HepG2 (cell line): Measurements from ENCODE around the gene GNG2. TPM values are rescaled to one million over a fixed set of nuclear protein-coding genes. Genes with fewer than 3 reads are reported as not detected.

Experiments
- ATAC-seq: fragments of 200-7000 bp; cut with Tn5 transposase; 3 replicates; pipeline ENCODE4 v1.9.1; 2020; ENCODE audit warnings: mild to moderate bottlenecking, moderate library complexity
- BruUV-seq: library from RNA; stranded (reverse); fragments of 400-500 nt; replicated peaks from 2 replicates; lab custom pipeline; 2021; lab: Mats Ljungman, UMichigan
- CTCF ChIA-PET: fragments of 300-600 bp; formaldehyde crosslinking; extraction: SDS; loops from one replicate; lab custom pipeline; 2021; ENCODE audit warnings: low total read pairs, inconsistent platforms, low intra/inter-chr PET ratio; lab: Yijun Ruan, JAX
- POLR2A ChIA-PET: fragments of 350-600 bp; sonication (Branson Sonifier 250); formaldehyde crosslinking; loops from one replicate; lab custom pipeline; 2020; ENCODE audit warnings: antibody characterized with exemption, inconsistent platforms; lab: Yijun Ruan, JAX
- DNase-seq: peaks from one replicate; pipeline ENCODE4 v3.0.0-alpha.2; 2015; ENCODE audit warnings: low spot score
- FAIRE-seq: peaks from 3 replicates; lab custom pipeline; 2011; peaks lifted over from hg19 to GRCh38; lab: Jason Lieb, UNC
- H2AFZ ChIP-seq: one replicate; pipeline ENCODE4 v1.6.1; 2011; ENCODE audit warnings: low read length, inconsistent platforms
- H3K27ac ChIP-seq: fragments of 300-600 bp; 3 replicates; pipeline ENCODE4 v1.8.0; 2011; ENCODE audit warnings: mixed run types, mild to moderate bottlenecking, mixed read lengths, low read length, inconsistent platforms; ENCODE audit not compliant: insufficient read depth; ENCODE audit errors: extremely low read length
- H3K27me3 ChIP-seq, 2 experiments: fragments of 200-600 bp in 1 of 2; 2 replicates in 1 of 2; 3 replicates in 1 of 2; pipeline versions ENCODE4 v1.6.0 to v1.8.0; 2011; ENCODE audit warnings: low read length in 2 of 2, mild to moderate bottlenecking in 2 of 2, moderate library complexity in 2 of 2, inconsistent platforms in 1 of 2; ENCODE audit not compliant: insufficient read depth in 2 of 2, control insufficient read depth in 1 of 2
- H3K36me3 ChIP-seq, 2 experiments: fragments of 200-600 bp in 1 of 2; replicated peaks in 1 of 2; 2 replicates in 1 of 2; 3 replicates in 1 of 2; pipeline versions ENCODE4 v1.5.1 to v1.8.0; 2011; ENCODE audit warnings: low read length in 2 of 2, inconsistent platforms in 1 of 2; ENCODE audit not compliant: insufficient read depth in 2 of 2, control insufficient read depth in 1 of 2
- H3K4me1 ChIP-seq: 2 replicates; pipeline ENCODE4 v1.5.1; 2012; ENCODE audit warnings: low read length, inconsistent platforms; ENCODE audit not compliant: insufficient read depth
- H3K4me2 ChIP-seq: 2 replicates; pipeline ENCODE4 v1.6.0; 2011; ENCODE audit warnings: low read depth, low read length, inconsistent platforms
- H3K4me3 ChIP-seq, 3 experiments: fragments of 200-600 bp in 1 of 3; sonication (generic), shearing (Covaris generic) in 1 of 3; replicated peaks in 1 of 3; 2 replicates each; pipeline ENCODE4 v1.5.1; 2011 to 2016; ENCODE audit warnings: low read length in 3 of 3, inconsistent platforms in 2 of 3, low read depth in 2 of 3, mild to moderate bottlenecking in 2 of 3, control low read depth in 1 of 3, mixed read lengths in 1 of 3; ENCODE audit not compliant: insufficient read depth in 1 of 3
- H3K79me2 ChIP-seq: one replicate; pipeline ENCODE4 v1.6.1; 2011; ENCODE audit warnings: low read length, inconsistent platforms; ENCODE audit not compliant: insufficient read depth
- H3K9ac ChIP-seq: 2 replicates; pipeline ENCODE4 v1.6.0; 2011; ENCODE audit warnings: mild to moderate bottlenecking, low read depth, low read length, inconsistent platforms; ENCODE audit not compliant: insufficient read depth
- H3K9me3 ChIP-seq: 2 replicates; pipeline ENCODE4 v1.5.1; 2012; ENCODE audit warnings: mild to moderate bottlenecking, low read length
- H4K20me1 ChIP-seq: 2 replicates; pipeline ENCODE4 v1.6.0; 2011; ENCODE audit warnings: inconsistent platforms, mild to moderate bottlenecking, low read length, moderate library complexity; ENCODE audit not compliant: insufficient read depth
- RBM39 ChIP-seq: fragments of 200-400 bp; formaldehyde crosslinking; IDR thresholded peaks from one replicate; pipeline ENCODE4 v1.6.1; 2018; ENCODE audit warnings: antibody characterized with exemption, mild to moderate bottlenecking, low read depth, low read length; ENCODE audit not compliant: poor library complexity, severe bottlenecking
- TRIM24 ChIP-seq: sonication (generic); formaldehyde crosslinking; IDR thresholded peaks from 2 replicates; pipeline ENCODE4 v1.8.0; 2022; ENCODE audit warnings: mild to moderate bottlenecking, missing genetic modification reagents
- XRCC5 ChIP-seq: fragments of 200-400 bp; formaldehyde crosslinking; optimal IDR thresholded peaks from 2 replicates; pipeline ENCODE3; 2017; ENCODE audit warnings: mild to moderate bottlenecking, low read length
- ZFP1 ChIP-seq: IDR thresholded peaks from 2 replicates; pipeline ENCODE4 v1.6.1; 2016
- ZNF629 ChIP-seq: sonication (generic); formaldehyde crosslinking; conservative IDR thresholded peaks from 2 replicates; pipeline ENCODE4 v1.5.0; 2020; ENCODE audit warnings: missing genetic modification reagents
- WGBS: methylation state at CpG from one replicate; pipeline ENCODE4 v1.1.6; 2017; ENCODE audit warnings: low lambda C conversion rate; 5-methylcytosine and 5-hydroxymethylcytosine counted together
- in situ Hi-C: cut with HindIII; loops from 2 replicates; pipeline ENCODE4 v1.10.0; 2017; ENCODE audit warnings: low pct_unique_long_range_greater_than_20kb; ENCODE audit not compliant: extremely low pct_ligation_motif_present
- intact Hi-C: fragments of 100-400 bp; cut with micrococcal nuclease; formaldehyde crosslinking; loops from one replicate; pipeline ENCODE4 v1.10.0; 2022; ENCODE audit not compliant: unreplicated experiment
- polyA plus RNA-seq, 8 experiments: library from polyadenylated mRNA; depleted of rRNA in 3 of 8; stranded (reverse) in 7 of 8; unstranded in 1 of 8; fragments of >200 nt; fragmentation: Illumina TruSeq in 4 of 8; extraction: Trizol in 4 of 8; gene quantifications; 2 replicates each; pipeline versions ENCODE4 v1.2.1 to v1.2.3, GENCODE V29; 2011 to 2016; ENCODE audit warnings: low read depth in 4 of 8, missing spikeins in 1 of 8, mixed read lengths in 1 of 8; ENCODE audit not compliant: insufficient read depth in 1 of 8
- total RNA-seq, 5 experiments: library from RNA; depleted of rRNA; stranded (reverse); fragments of >200 nt; fragmentation: Illumina TruSeq; extraction: Trizol; gene quantifications; 2 replicates each; pipeline ENCODE4 v1.2.3, GENCODE V29; 2016; ENCODE audit warnings: low read depth in 1 of 5
- TF ChIP-seq, protein P1 (sequence below): sonication (generic); formaldehyde crosslinking; IDR thresholded peaks from 2 replicates; pipeline ENCODE4 v1.8.1; 2023; ENCODE audit warnings: mild to moderate bottlenecking, missing genetic modification reagents

Gene GNG2
- total and polyA plus RNA-seq, 2 of the 13 experiments (the other 11 are each of a cell fraction or from before 2014, with no cell fraction given), result not detected

- Histone ChIP-seq H4K20me1 (no peaks in the 10 kb centered on the region), H3K4me3 (peak overlapping the region; percentile 71 to 99 (median 95)), H2AFZ (no peak overlapping the region), H3K9ac (peak overlapping the region; percentile 93), H3K27me3 (no peaks in the 10 kb centered on the region; a peak in 1 of 5 replicates), H3K4me1 (peaks cover 27% of the 10 kb centered on the region), H3K27ac (peak overlapping the region; percentile 85), H3K9me3 (no peaks in the 10 kb centered on the region), H3K79me2 (peaks cover 25% of the 10 kb centered on the region), H3K4me2 (peak overlapping the region; percentile 83), H3K36me3 (peaks cover 0 to 29% of the 10 kb centered on the region in 2 experiments; a peak in 4 of 5 replicates)
- 54% methylated on average over 3 of the region's 3 CpGs for WGBS
- BruUV-seq, result no TSS peak
- DNase-seq (no peak), FAIRE-seq (no peak), ATAC-seq (no peak)
- ChIA-PET POLR2A (no interaction called here), CTCF (no interaction called here)
- intact Hi-C loops, result no loop called here
- in situ Hi-C loops, result no loop called here
- TF ChIP-seq ZNF629 (CRISPR knock-in tag), result peak; percentile 89
- no peak for TF ChIP-seq XRCC5
- TF ChIP-seq RBM39, result no peak
- TF ChIP-seq, all 625 proteins: peak for 1
Observed at GRCh38 chr14:51990488-51990887, 130.1 kb downstream of the GNG2 start.

DNA sequence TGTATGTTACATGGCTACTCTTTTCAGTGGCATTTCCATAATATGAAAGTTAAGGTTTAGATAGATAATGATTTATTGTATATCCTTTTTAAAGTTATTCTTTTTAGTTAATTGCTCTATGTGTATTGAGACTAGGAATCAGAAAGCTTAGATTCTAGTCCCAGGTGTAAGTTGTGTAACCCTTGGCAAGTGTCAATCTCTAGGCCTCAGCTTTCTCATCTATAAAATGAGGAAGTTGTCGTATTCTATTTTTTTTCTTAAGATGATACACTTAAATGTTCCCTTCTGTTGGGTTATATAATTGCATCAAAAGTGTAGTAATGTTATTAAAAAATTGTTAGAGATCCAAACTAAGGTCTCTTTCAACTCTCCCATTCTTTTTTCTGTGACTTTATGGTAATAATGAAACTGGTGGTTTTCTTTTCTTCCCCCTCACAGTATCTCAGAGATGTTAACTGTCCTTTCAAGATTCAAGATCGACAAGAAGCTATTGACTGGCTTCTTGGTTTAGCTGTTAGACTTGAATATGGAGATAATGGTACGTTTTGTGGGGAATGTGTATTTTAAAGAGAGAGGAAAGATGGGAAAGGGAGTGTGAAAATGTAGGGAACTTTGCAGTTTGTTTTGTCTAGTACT lies 133.0 kb downstream of the GNG2 start:
- 96% methylated on average over 3 of the region's 3 CpGs for WGBS
- Histone ChIP-seq H3K36me3 (peaks cover 0 to 36% of the 10 kb centered on the region in 2 experiments), H3K79me2 (peaks cover 28% of the 10 kb centered on the region), H3K9me3 (no peaks in the 10 kb centered on the region), H3K4me2 (no peak overlapping the region), H3K27ac (no peak overlapping the region), H3K27me3 (no peaks in the 10 kb centered on the region; a peak in 1 of 5 replicates)
- ATAC-seq (no peak), FAIRE-seq (no peak), DNase-seq (no peak)
- BruUV-seq, result no TSS peak
- TF ChIP-seq, protein P1, sequence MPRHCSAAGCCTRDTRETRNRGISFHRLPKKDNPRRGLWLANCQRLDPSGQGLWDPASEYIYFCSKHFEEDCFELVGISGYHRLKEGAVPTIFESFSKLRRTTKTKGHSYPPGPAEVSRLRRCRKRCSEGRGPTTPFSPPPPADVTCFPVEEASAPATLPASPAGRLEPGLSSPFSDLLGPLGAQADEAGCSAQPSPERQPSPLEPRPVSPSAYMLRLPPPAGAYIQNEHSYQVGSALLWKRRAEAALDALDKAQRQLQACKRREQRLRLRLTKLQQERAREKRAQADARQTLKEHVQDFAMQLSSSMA (CRISPR knock-in tag), result no peak
- TF ChIP-seq TRIM24 (no peak), ZFP1 (CRISPR knock-in tag) (no peak)
- TF ChIP-seq, all 625 proteins: peak for 0
- ChIA-PET POLR2A (no interaction called here), CTCF (no interaction called here)
- Histone ChIP-seq H3K4me3 (no peak overlapping the region), H4K20me1 (no peaks in the 10 kb centered on the region), H3K4me1 (peaks cover 24% of the 10 kb centered on the region), H2AFZ (no peak overlapping the region), H3K9ac (no peak overlapping the region)
- in situ Hi-C loops (no loop called here), intact Hi-C loops (no loop called here)
